Activated CD8-positive, alpha-beta memory T cell treated with anti-CD3 and anti-CD28 coated beads, Interleukin-2, amount 50 U/mL, for 1 hour (primary cell): ENCODE measurements around the gene CAMTA1.
"Not testable (repeated sequence)": the region's sequence is repeated elsewhere in the genome, so short reads cannot be mapped to it uniquely, and the experiment has no call there.

ENCODE experiments used
- DNase-seq: peaks from one replicate; pipeline ENCODE4 v3.0.0-alpha.2; 2020; ENCODE audit errors: extremely low read depth

Gene CAMTA1

DNA sequence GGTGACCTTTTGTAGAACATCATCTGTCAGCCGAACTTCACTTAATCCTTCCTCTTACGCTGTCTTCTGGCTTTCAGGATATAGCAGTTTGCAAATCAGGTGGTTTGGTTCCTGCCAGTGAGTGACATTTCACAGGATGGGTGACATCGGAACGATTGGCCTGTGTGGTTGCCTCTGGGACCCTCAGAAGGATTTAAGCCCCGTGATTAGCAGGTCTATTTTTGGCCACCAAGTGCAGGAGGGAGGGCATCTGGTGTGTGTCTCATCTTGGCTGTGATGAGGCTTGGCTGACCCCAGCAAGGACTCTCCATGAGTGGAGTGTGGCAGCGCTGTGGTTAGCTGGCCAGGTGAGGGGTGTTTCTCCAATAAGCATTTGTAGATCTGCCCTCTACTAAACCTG lies 578.2 kb downstream of the CAMTA1 start:
- DNase-seq, result no peak

DNA sequence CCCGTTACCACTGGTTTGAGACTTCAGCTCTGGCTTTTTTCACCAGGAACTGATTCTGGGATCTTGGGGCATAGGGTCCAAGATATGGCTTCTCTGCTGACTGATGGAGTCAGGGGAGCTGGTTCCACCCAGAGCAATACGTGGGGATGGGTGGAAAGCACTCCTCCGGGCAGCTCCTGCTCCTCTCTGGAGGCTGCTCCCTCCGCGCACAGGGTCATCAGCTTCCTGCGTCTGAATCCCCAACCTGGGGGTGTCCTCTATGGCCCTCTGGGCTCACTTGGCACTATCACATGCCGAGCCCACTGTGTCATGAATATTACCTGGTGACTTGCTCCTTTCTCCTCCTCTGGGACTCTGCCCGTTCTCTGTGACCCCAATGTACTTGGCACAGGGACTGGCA lies 580.5 kb downstream of the CAMTA1 start:
- DNase-seq, result no peak

DNA sequence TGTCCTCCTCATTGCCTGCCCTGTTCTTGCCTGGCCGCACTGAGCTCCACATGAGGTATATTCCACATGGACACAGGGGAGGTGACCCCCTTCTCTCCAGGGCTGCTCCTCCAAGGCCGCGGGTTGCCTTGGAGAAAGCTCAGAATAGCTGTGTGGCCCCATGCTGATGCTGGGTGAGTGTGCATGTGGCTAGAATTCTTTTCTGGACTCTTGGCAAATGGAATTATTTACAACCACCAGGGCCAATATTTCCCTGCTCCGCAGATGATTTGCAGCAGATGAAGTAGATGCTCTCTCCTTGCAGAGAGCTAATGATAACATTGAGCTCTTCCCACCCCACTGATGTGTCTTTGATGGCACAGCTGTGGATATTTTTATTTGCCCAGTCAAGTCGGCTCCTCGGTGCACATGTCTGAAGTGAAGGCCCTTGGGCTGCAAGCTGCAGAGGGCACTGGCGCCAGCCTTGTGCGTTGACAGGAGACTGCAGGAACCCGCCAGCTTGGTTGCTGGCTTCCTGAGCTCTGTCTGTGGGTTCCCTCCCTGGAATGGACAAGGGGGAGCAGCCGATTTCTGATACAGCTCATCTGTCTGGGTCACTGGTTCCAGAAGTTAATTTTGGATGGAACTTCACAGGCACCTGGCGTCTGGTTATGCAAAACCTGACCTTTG lies 581.2 kb downstream of the CAMTA1 start:
- no peak for DNase-seq

DNA sequence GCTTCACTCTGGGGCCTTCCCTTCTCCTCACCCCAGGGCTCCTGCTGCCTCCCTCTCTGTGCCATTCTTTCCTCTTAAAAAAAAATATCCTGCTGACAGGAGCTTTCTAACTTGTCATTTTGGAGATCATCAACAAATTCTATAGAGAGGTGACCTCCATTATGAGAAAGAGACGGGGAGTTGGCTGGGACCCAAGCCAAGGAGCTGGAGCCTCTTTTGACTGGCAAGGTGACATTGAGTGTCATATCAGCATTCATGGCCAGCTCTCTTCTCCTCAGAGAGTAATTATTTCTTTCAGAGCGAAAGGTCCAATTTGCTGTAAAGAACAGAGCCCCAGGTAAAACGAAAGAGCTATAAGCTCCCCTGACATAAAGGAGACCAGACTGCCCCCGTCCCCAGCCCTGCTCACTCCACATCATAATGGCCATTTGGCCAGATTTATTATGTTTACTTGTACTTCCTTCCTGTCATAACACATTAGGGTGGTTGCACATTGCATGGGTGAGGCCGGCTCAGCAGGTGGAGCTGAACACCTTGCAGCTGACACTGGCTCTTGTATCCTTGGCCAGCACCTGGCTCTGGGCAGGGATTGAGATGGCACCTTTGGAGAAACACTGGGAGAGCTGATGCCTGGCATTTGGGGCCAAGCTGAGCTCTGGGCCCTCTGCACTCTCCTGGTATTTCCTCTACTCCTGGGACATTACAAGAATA lies 581.9 kb downstream of the CAMTA1 start:
- DNase-seq, result no peak

DNA sequence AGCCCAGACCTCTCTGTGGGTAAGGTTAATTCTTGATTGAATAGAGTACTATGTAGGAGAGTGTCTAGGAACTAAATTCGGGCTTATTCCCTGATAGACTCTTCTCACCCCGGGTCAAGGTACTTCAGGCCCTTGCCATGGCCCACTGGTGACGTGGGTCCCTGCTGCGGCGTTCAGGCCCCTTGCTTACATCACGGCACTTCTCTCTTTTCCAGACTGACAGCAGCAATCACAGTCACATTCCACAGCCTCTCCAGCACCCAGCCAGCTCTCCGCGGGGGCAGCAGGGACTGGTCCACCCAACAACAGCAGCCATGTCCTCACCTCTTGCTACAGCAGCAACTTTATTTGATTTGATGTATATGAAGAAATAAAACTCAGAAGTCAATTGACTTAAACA lies 584.6 kb downstream of the CAMTA1 start:
- DNase-seq, result no peak

DNA sequence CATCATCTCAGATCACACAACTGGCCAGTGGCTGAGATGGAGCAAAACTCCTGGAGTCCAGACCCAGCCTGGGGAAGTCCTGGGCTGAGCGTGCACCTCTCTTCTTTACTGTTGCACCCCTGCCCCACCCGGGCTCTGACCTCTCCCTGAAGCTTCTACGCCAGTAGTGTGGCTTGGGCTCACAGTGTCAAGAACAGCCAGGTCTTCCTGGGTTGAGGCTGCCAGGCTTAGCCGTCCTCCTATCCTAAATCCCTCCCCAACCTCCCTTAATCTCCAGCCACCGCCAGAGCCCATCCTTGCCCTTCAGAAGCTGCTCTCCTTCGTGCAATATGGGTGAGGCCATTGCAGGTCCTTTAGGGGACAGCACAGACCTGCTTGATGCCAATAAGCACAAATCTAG lies 586.7 kb downstream of the CAMTA1 start:
- DNase-seq, result no peak

DNA sequence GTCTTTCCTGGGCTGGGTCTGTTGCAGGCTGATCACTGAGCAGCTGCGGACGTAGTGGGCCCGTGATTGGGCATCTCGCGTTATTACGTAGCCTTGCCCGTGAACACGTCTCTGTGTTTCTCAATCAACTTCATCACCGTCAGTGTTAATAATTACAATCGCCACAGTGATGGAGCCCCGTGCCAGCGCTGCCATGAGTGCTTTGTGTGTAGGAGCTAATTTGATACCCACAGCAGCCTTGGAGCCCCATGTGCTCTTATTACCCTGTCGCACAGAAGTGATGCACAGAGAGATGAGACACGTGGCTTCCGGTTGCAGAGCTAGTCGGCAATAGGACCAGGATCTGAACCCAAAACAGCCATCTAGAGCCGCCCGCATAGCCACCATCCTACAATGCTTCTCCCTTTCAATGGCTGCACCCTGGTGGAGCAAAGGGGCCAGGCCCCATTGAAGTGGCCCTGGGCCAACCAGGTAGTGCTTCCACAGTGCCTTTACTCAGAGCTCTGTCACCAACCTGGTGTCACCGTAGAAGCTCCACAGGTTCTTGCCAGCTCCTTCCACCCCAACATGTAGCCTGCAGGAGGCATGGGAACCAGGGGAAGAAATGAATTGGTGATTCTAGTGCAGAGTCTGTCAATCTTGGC lies 587.3 kb downstream of the CAMTA1 start:
- no peak for DNase-seq

DNA sequence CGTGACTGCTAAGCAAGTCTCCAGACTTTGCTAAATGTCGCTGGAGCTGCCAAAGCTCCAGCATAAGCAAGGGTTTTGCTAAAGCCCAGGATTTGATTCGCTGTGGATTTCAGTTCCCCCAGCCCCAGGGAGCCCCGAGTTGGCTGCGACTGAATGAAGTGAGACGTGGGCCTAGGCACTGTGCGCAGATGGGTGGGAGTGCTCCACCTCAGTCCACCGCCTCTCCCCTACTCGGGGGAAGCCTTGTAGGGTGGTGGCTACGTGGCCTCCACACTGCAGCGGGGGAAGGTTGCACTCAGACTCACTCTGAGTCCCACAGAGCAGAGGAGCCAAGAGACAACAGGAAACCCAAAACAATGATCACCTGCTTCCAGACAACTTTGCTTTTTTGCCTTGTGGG lies 588.0 kb downstream of the CAMTA1 start:
- DNase-seq, result no peak

DNA sequence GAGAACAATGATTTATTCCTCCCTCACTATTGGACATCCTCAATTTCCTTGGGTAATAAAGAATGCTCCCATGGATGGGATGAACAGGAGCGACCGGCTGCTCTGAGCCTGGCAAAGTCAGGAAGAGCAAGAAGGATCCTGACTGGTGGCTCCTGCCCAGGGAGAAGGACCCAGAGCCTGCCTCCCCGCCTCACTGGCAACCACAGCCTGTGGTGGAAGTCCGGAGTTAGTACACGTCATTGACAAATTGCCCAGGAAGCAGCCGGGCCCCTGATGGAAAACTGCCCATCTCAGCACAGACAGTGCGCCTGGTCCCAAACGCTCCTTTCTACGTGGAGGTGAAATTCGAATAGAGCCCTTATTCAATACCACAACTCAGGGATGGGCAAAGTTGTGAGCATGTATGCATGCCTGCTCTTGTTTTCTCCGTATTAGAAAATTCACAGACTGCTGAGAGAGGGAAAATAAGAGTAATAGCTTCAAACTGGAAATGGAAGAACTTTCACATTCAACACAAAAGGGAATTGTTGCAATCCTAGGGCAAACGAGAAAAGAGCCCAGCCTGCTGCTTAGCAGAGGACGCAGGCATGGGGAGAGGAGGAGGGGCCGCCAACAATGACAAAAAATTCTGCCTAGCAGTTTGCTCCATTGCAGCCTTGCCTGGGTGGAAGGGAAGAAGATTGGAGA lies 588.8 kb downstream of the CAMTA1 start:
- no peak for DNase-seq

DNA sequence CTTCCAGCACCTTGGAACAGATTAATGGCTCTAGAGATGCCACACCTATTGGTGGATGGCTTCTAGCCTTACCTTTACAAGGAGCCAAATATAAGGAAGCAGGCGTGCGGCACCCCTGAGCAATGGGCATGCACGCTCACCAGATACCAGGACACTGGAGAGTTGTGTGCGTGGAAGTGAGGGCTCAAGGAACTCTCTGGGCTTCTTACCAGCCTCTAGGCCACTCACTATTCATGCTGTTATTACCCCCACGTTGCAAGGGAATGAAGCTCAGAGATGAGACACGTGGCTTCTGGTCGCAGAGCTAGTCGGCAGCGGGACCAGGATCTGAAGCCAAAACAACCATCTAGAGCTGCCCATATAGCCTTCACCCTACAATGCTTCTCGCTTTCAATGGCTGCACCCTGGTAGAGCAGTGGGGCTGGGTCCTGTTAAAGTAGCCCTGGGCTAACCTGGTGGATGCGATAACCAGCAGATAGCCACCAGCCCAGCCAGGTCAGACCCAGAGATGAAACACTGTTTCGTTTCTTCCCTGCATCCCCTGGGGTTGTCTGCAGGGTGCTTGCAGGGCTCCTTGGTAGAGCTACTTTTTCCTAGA lies 589.4 kb downstream of the CAMTA1 start:
- DNase-seq, result no peak

DNA sequence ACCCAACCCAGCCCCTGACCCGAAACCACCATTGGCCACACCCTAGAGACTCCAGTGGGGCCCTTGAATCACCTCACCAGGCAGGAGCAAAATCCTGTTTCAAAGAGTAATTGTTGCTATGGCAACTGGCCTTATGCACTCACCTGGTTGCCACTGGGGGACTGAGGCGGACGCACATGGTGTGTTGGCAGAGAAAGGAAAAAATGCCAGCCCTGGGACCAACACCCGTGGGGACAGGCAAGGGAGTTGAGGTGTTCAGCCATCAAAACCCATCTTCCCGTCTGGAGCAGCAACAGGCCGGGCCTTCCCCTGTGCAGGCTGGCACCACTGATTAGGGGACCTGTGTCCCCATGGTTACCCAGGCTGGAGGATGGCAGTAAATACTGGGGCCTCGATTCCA lies 590.1 kb downstream of the CAMTA1 start:
- DNase-seq, result no peak

DNA sequence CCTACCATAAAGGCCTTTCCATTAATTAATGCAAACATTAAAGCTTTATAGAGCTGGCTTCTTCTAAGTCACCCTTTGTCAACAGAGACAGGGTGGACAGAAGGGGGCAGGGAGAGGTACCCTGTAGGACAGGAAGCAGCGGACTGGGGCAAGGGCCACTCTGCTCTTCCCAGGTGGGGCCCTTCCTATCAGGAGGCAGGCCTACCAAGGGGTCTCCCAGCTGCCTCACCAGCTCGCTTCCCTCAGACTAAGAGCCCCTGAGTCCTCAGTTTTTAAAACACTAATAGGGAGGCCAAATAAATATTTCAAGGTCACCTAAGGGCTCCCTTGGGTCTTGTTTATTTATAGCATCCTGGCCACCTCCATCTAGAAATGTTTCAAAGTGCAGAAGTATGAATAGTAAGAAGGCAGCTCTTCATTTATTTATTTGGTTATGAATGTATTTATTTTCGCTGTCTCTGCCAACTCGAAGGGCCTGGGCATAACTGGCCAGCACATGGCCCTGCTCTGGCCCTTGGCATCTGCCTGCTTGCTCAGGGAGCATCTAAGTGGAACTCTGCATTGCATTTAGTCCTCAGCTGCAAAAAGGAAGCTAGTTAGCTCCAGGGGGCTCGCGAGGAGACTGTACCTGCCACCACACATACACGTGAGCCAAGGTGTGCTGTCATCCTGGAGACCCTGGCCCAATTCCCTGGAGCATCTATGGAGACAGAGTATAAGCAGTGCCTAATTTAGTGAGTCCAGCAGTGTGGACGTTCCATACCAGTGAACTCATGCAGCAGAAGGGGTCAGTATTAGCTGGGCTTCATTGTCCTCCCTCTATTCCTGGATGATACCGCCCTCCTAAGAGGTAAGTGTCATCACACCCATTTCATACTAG lies 590.8 kb downstream of the CAMTA1 start:
- DNase-seq, result no peak

DNA sequence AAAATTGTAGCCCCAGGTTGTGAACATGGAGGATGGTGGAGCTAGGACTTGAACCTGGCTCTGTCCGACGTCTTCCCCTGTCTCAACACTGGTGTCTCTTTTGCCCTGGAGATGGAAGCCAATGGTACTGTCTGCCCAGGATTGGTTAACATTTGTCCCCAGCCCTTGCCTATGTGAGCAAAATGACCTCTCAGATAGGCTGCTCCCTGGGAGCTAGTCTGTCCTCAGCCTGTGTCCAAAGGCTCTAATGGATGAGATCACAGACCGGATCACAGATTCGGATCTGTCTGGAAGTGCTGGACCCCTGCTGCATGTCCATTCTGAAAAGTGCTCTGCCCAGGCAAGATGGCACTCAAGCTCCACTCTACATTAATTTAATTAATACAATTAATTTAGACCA lies 591.4 kb downstream of the CAMTA1 start:
- no peak for DNase-seq

DNA sequence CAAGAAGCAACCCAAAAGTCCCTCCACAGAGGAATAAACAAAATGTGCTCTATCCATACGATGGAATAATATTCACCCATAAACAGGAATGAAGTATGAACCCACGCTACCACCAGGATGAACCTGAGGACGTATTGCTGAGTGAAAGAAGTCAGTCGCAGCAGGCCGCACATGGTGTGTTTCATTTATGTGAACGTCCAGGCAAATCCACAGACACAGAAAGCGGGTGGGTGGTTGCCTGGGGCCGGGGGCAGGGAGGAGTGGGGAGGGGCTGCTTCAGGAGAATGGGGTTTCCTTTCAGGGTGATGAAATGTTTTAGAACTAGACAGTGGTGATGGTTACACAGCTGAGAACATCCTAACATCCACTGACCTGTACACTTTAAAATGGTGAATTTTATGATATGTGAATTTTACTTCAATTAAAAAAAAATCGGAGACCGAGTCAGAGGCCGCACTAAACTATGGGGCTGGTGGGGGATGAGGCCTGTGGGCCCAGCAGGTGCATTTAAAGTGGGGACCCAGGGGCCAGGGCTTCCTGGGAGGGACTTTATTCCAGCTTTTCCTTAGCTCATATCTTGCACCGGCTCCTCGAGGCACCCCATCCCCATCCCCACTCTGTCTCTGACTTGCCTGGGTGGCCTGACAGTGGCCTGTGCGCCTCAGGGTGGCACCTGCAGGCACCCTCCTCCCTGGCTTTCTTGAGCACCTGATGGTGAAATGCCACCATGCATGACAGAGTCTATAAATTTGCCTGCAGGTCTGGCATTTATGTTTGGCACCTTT lies 593.3 kb downstream of the CAMTA1 start:
- no peak for DNase-seq

DNA sequence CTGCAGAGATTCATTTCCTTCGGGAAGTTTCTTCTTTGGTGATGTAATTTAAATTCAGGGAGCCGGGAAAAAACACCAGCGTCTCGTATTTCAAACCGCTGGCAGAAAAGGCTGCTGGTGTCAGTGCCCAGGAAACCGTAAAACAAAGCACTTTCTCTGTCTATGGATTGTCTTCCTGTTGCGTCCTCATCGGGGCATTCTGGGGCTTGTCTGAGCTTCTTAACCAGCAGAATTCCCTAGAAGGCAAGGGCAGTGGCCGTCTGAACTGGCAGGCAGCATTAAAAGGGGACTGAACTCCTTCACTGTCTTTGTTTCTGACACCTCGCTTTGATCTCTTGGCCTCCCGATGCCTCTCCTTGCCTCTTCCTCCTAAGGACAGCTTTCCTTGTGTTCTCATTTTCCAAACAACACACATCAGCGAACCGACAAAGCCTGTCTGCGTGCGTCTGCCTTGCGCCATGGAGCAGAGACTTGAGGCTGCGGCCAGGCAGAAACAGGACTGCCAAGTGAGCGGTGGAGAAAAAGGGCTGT lies 594.3 kb downstream of the CAMTA1 start:
- no peak for DNase-seq

DNA sequence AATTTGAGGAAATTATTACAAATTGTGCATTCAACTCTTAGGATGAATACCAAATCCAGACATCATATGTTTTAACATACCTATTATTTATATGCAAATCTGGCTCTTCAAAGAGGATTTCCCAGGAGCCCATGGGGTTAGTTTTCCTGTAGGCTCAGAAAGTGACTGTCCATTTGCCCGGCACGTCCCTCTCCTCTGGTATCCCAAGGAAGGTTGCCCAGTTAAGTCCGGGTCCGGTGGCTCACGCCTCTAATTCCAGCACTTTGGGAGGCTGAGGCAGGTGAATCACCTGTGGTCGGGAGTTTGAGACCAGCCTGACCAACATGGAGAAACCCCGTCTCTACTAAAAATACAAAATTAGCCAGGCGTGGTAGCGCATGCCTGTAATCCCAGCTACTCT lies 594.8 kb downstream of the CAMTA1 start:
- DNase-seq, result not testable (repeated sequence)

DNA sequence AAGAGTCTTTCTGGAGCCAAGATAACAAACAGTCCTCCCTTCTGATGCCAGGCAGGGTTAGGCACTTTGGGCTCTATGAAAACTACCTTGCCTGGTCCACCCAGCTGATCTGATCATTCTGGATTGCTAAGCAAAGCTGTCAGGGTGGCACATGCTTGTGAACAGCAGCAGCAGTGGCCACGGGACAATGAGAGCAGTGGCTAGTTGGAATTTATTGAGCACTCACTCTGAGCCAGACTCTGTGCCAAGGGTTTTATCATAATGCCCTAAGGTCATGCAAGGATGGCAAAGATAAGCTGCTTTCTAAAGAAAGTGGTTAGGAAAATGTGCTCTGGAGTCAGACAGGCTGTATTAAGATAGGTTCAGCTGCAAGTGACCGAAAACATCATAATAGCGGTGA lies 595.5 kb downstream of the CAMTA1 start:
- DNase-seq, result no peak

DNA sequence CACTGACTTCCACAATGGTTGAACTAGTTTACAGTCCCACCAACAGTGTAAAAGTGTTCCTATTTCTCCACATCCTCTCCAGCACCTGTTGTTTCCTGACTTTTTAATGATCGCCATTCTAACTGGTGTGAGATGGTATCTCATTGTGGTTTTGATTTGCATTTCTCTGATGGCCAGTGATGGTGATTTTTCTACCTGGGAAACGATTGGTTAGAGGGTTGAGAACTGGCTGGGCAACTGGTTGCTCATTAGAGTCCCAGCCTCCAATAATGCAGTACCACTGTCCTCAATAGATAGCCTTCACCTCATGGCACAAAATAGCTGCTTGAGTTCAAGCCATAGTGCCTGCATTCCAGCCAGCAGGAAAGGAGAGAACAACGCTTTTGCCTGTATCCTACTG lies 596.5 kb downstream of the CAMTA1 start:
- DNase-seq, result not testable (repeated sequence)

DNA sequence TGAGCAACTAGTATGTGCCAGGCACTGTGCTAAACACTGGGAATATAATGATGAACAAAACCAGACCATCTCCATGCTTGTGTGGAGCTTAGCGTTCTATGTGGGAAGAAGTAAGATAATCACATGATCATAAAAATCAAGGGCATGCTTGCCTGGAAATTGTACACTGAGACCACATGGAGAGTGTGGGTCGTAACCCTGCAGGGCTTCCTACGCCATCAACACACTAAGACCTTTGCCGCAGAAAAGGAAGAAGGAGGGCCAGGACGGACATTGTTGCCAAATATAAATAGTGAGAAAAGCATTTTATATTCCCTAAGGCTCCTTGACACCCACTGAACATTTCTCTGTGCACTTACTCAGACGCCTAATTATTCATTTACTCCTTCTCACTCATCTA lies 597.7 kb downstream of the CAMTA1 start:
- no peak for DNase-seq
